GM21825 (cell line): Measurements from ENCODE around the gene PDZRN3.

Source experiments
- ATAC-seq: cut with Tn5 transposase; IDR thresholded peaks from one replicate; pipeline ENCODE4 v1.9.1; 2021; ENCODE audit warnings: mild to moderate bottlenecking, moderate library complexity; ENCODE audit not compliant: unreplicated experiment

PDZRN3 gene

GRCh38 chr3:73498764-73499622, 125.7 kb downstream of the PDZRN3 start:
- ATAC-seq, result no peak

- no peak for ATAC-seq
Measured at GRCh38 chr3:73497646-73498406, 126.9 kb downstream of the PDZRN3 start.

GRCh38 chr3:73493543-73494308, 131.0 kb downstream of the PDZRN3 start:
- no peak for ATAC-seq

- ATAC-seq, result no peak
Measured at GRCh38 chr3:73492186-73492585, 132.6 kb downstream of the PDZRN3 start.

GRCh38 chr3:73491287-73491662, 133.5 kb downstream of the PDZRN3 start:
- no peak for ATAC-seq

DNA sequence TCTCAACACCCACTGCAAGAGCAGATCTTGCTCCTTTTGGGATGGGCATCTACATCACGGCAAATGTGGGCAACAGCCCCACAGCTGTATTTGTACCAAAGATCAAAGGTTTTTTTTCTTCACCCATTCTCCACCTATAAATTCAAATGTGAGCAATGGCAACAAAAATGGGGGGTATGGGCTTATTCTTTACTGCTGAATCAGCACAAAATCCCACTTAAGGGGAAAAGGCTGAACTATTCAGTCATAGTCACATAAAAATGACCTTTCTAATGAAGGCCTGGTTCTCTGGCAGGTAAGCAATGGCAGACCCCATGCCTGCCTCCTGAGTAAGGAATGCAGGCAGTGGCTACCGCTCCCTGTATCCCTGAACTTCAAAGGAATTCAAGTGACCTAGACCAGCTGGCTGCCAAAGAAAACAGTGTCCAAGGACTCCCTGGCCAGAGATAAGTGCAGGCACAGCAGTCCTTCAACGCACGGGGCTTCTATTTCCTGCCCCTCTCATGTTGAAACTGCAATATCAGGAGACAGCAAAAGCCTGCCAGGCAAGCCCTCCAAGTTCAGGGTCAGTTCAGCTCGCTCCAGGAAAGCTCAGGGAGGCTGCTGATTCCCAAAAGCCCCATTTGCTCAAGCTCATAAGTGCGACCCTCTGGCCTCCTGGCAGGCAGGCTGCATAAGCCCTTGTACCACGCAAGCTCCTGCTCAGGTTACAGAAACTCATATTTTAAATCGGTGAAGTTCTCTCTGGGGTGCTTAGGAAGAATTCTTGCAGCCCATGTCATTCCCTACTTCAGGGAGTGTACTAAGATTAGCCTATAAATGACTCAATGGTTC, 134.1 kb downstream of the PDZRN3 start:
- no peak for ATAC-seq

GRCh38 chr3:73485877-73486330, 138.8 kb downstream of the PDZRN3 start:
- ATAC-seq, result no peak

GRCh38 chr3:73484656-73485248, 140.0 kb downstream of the PDZRN3 start:
- ATAC-seq, result peak; percentile 95

DNA sequence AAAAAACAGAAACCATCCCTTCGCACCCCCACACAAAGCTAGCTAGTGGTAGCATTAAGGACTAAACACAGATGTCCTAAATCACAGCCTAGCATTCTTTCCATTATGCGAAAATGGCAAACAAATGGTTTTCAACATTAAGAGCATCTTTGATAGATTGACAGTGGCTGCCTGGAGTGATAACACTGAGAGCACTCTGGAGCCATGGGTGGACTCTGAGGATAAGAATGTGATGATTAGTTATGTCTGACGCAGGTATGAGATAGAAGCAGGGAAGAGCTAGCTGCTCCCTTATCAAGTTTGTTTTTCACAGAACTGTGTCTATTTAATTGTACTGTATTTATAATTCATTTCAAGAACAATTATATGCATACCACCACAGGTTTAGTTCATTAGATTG, 142.9 kb downstream of the PDZRN3 start:
- ATAC-seq, result no peak

- ATAC-seq, result no peak
Measured at GRCh38 chr3:73480187-73480672, 144.5 kb downstream of the PDZRN3 start.

DNA sequence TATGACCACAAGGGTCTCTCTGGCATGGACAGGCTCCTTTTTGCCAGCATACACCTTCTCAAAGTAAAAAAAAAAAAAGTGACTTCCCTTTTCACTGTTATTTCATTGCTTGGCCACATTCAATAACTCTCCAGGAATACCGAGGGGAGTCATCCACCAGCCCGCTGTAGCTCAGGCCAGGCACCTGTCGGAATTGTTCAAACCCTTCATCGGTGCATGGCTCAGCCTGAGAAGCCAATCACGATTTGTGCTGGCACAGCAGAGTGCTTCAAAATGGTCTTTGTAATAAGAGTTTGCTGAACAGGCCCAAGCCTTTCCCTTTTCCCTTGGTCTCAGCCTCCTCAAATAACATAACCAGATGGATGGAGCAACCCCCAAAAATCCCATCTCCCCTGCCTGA, 145.4 kb downstream of the PDZRN3 start:
- no peak for ATAC-seq

DNA sequence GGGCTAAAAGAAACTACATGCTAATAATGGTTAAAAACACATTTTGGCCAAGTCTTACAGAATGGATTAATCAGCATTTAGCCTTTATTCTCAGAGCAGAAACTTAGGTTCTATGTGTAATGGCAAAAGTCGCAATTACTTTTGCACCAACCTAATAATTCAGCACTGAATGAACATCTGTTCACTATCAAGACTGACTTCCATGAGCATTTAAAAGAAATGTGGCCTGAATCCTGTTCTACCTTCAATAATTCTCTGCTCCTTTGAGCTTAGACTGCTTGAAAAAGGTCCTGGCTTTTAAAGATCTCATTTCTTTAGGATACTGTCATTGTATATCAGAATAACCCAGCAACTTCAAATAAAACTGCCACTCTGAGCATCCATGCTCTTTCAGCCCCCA, 145.9 kb downstream of the PDZRN3 start:
- ATAC-seq, result no peak

- no peak for ATAC-seq
Measured at GRCh38 chr3:73475717-73476116, 149.0 kb downstream of the PDZRN3 start.

DNA sequence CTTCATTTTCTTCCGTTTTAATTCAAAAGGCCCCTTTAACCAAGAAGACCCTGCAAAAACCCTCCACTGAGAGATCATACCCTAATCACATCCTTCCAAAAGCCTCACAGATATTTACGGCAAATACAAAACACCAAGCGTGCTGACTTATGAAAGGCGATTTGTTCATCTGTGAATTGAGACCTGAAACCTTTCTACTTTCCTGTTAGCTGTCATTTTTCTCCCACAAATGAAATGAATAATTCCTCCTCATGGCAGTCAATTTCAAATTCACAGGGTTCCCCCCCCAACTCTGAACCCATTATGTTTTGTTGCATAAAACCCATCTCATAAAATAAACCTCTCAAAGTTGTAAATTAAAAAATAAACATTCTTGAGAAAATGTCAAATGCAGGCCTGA, 149.6 kb downstream of the PDZRN3 start:
- no peak for ATAC-seq

- ATAC-seq, result no peak
Measured at GRCh38 chr3:73474619-73475018, 150.1 kb downstream of the PDZRN3 start.

GRCh38 chr3:73473898-73474416, 150.8 kb downstream of the PDZRN3 start:
- no peak for ATAC-seq

- ATAC-seq, result no peak
Measured at GRCh38 chr3:73473181-73473897, 151.4 kb downstream of the PDZRN3 start.

- ATAC-seq, result no peak
Measured at GRCh38 chr3:73471986-73472787, 152.6 kb downstream of the PDZRN3 start.
